PC-3 (cell line): ENCODE data around the gene ACO1.

Experiments
- EZH2phosphoT487 ChIP-seq: fragments of 300-600 bp; sonication (generic); IDR thresholded peaks from 2 replicates; pipeline ENCODE4 v1.6.1; 2018; ENCODE audit warnings: mild to moderate bottlenecking, antibody characterized with exemption, low read length, borderline replicate concordance
- TF ChIP-seq, protein P1 (sequence below): fragments of 300-600 bp; sonication (generic); conservative IDR thresholded peaks from 2 replicates; pipeline ENCODE4 v1.5.1; 2017; ENCODE audit warnings: antibody characterized with exemption, low read depth, mild to moderate bottlenecking, low read length

DNA sequence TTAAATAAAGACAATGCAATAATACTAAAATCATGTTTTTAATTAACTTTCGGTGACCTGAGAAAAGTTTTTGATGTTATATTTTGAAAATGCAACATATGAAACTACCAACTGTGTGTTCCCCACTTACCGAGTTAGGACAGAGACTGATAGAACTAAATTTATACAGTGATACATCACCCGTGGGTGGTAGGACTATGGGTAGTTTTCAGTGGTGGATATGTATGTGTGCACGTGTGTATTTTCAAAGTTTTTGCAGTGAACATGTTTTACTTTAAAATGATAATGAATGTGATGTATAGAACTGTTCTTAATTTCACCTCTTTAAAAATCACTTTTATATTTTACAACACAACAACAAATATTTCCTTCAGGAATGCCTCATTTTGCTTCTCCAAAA lies 25.0 kb upstream of the ACO1 start:
- TF ChIP-seq, protein P1, sequence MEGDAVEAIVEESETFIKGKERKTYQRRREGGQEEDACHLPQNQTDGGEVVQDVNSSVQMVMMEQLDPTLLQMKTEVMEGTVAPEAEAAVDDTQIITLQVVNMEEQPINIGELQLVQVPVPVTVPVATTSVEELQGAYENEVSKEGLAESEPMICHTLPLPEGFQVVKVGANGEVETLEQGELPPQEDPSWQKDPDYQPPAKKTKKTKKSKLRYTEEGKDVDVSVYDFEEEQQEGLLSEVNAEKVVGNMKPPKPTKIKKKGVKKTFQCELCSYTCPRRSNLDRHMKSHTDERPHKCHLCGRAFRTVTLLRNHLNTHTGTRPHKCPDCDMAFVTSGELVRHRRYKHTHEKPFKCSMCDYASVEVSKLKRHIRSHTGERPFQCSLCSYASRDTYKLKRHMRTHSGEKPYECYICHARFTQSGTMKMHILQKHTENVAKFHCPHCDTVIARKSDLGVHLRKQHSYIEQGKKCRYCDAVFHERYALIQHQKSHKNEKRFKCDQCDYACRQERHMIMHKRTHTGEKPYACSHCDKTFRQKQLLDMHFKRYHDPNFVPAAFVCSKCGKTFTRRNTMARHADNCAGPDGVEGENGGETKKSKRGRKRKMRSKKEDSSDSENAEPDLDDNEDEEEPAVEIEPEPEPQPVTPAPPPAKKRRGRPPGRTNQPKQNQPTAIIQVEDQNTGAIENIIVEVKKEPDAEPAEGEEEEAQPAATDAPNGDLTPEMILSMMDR: no peak
- TF ChIP-seq EZH2phosphoT487: no peak
